Ectodermal cell (in vitro differentiated cells): ENCODE results near the gene ARHGAP15.

Source experiments
- H3K27ac ChIP-seq: 2 replicates; pipeline ENCODE4 v1.7.0; 2013; ENCODE audit warnings: mild to moderate bottlenecking, low read depth, low read length; ENCODE audit not compliant: insufficient read depth, poor library complexity, severe bottlenecking
- H3K27me3 ChIP-seq: 2 replicates; pipeline ENCODE4 v1.7.0; 2013; ENCODE audit warnings: mild to moderate bottlenecking, low read length; ENCODE audit not compliant: insufficient read depth, control insufficient read depth, poor library complexity, severe bottlenecking
- H3K36me3 ChIP-seq: one replicate; pipeline ENCODE4 v1.7.0; 2013; ENCODE audit warnings: low read length; ENCODE audit not compliant: control insufficient read depth, insufficient read depth
- H3K4me1 ChIP-seq: one replicate; pipeline ENCODE4 v1.7.0; 2013; ENCODE audit warnings: low read length; ENCODE audit not compliant: control insufficient read depth, insufficient read depth
- H3K4me3 ChIP-seq: 2 replicates; pipeline ENCODE4 v1.7.0; 2013; ENCODE audit warnings: low read depth, low read length, control low read depth; ENCODE audit not compliant: insufficient read depth
- H3K9me3 ChIP-seq: 2 replicates; pipeline ENCODE4 v1.7.0; 2013; ENCODE audit warnings: mild to moderate bottlenecking, low read length, moderate library complexity; ENCODE audit not compliant: control insufficient read depth
- WGBS, 2 experiments: methylation state at CpG; one replicate each; pipeline ENCODE4 v1.1.7; 2013; ENCODE audit warnings: missing lambda C conversion rate in 2 of 2; 5-methylcytosine and 5-hydroxymethylcytosine counted together

Gene ARHGAP15

DNA sequence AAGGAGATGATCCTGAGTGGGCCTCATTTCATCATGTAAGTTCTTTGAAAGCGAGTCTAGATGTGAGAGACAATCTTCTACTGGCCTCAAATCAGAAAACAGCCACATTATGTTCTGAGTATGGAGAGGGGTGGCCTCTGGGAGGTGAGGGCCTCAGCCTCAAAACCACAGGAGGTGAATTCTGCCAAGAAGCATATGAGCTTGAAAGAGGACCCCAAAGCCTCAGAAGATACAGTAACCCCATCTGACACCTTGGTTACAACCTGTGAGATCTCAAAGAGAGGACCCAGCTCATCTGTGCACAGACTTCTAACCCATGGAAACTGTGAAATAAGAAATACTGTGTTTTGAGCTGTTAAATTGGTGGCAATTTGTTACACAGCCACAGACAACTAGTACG is 200.1 kb downstream of the ARHGAP15 start:
- no peaks in the 10 kb centered on the region for H3K9me3 ChIP-seq
- WGBS, 2 experiments: 91 to 98% methylated on average over 1 to 2 of the region's 2 CpGs
- H3K27me3 ChIP-seq: no peaks in the 10 kb centered on the region
- no peaks in the 10 kb centered on the region for H3K4me1 ChIP-seq
- H3K27ac ChIP-seq: no peak overlapping the region
- no peak overlapping the region for H3K4me3 ChIP-seq
- H3K36me3 ChIP-seq: no peaks in the 10 kb centered on the region

DNA sequence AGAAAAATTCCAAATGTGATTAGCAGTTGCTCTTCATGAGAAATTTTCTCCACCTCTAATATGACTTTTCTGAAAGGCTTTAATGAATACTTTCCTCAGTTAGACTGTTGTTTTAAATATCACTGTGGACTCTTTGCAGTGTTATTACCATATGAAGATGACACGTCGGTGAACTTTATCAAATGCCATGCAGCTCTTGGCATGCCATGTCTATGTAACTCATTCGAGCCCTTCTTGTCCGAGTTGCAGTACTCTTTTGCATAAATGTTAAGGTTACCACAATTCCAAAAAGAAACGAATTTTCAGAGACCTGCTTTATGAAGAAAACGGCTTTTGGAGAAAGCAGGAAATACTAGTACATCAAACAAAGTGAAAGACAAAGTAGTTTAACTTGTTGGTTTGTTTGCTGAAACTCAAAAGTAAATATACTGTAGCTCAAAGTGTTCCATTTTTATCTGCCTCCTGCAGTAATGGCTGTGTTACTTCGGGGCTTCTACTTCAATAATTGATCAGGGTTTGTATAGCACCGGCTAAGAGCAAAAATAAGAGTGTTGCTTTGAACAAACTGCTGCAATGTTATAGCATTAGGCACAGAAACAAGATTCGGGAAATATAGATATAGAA is 204.1 kb downstream of the ARHGAP15 start:
- 94 to 95% methylated on average over 9 of the region's 9 CpGs for WGBS, 2 experiments
- no peaks in the 10 kb centered on the region for H3K9me3 ChIP-seq

DNA sequence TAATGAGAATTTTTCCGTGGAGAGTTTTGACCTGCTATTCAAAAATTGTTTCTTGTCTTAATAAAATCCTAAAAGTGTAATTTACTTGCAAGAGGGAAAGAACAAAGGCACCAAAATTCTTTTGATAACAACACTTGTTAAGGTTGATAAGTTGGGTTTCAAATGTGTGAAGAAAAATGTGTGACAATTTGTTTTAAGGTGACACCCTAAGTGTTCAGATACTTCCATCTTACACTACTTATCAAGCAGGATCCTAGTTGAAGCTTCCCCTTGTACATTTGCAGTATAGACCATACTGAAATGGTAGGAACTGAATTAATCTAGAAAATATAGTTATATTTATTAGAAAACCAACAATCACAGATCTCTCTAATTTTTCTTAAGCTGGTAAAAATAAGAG is 204.6 kb downstream of the ARHGAP15 start:
- Histone ChIP-seq H3K4me3 (no peak overlapping the region), H3K9me3 (no peaks in the 10 kb centered on the region), H3K27me3 (no peaks in the 10 kb centered on the region), H3K4me1 (no peaks in the 10 kb centered on the region), H3K27ac (no peak overlapping the region), H3K36me3 (no peaks in the 10 kb centered on the region)
- 90 to 96% methylated on average over 1 of the region's 1 CpG for WGBS, 2 experiments

More for the DNA sequence above, 204.1 kb downstream of the ARHGAP15 start:
- Histone ChIP-seq H3K4me1 (no peaks in the 10 kb centered on the region), H3K27ac (no peak overlapping the region), H3K36me3 (no peaks in the 10 kb centered on the region), H3K4me3 (no peak overlapping the region), H3K27me3 (no peaks in the 10 kb centered on the region)

DNA sequence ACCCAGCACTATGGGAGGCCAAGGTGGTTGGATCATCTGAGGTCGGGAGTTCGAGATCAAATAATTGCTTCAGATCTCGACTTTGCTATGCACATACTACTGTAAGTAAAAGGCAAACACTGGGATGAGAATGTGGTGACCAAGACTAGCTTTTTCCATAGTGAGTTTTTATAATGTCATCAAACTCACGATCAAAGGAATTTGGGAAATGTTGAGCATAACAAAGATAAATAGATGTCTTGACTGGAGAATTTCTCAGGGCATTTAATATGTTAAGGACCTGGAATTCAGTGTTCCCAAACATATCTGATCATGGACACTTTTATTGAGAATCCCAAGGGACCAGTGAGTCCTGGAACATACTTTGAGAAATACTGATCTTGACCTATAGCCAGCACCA is 205.6 kb downstream of the ARHGAP15 start:
- H3K9me3 ChIP-seq: no peaks in the 10 kb centered on the region
- no peaks in the 10 kb centered on the region for H3K4me1 ChIP-seq
- 83 to 98% methylated on average over 4 of the region's 4 CpGs for WGBS, 2 experiments
- no peaks in the 10 kb centered on the region for H3K27me3 ChIP-seq
- H3K36me3 ChIP-seq: no peaks in the 10 kb centered on the region
- no peak overlapping the region for H3K27ac ChIP-seq
- no peak overlapping the region for H3K4me3 ChIP-seq

DNA sequence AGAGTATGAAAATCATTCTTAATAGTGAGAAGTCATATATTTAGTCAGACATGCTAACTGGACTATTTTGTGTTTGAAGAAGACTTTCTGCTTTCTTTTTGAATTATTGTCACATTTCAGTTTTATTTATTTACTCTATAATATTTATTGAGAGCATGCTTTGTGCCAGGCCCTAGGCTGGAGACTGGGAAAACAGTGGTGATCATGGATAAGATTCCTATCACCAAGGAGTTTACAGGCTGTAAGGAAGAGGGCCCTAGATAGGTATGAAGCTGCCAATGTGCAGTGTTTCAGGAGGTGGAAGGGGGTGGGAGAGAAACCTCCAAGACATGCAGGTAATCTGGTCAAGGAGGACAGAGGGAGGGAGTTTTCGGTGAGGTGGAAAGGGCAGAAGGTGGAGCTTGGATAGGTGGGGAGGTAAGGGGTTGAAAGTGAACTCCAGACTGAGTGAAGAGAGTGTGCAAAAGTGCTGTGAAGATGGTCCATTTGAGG is 207.5 kb downstream of the ARHGAP15 start:
- 93 to 97% methylated on average over 1 of the region's 1 CpG for WGBS, 2 experiments
- Histone ChIP-seq H3K4me1 (no peaks in the 10 kb centered on the region), H3K27me3 (no peaks in the 10 kb centered on the region), H3K27ac (no peak overlapping the region), H3K36me3 (no peaks in the 10 kb centered on the region), H3K4me3 (no peak overlapping the region), H3K9me3 (no peaks in the 10 kb centered on the region)

DNA sequence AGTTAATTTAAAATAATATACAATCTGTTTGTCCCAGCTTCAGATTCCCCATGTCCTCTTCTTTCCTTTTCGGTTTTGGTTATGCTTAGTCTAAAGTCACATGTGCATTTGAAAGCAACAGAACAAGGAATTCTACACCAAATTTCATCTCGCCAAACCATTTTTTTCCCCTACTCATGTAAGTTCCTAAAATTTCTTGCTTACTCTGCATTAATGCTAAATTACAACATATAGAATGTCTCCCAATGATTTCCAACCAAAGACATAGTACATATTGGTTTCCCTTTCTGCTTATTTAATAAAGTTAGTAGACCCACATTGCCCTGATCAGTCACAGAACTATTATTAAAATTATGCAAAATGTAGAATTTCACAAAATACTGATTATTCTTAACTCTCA is 212.3 kb downstream of the ARHGAP15 start:
- no peaks in the 10 kb centered on the region for H3K27me3 ChIP-seq
- no peaks in the 10 kb centered on the region for H3K4me1 ChIP-seq
- H3K27ac ChIP-seq: no peak overlapping the region
- no peaks in the 10 kb centered on the region for H3K9me3 ChIP-seq
- no peak overlapping the region for H3K4me3 ChIP-seq
- H3K36me3 ChIP-seq: no peaks in the 10 kb centered on the region
- 91 to 93% methylated on average over 2 of the region's 2 CpGs for WGBS, 2 experiments

DNA sequence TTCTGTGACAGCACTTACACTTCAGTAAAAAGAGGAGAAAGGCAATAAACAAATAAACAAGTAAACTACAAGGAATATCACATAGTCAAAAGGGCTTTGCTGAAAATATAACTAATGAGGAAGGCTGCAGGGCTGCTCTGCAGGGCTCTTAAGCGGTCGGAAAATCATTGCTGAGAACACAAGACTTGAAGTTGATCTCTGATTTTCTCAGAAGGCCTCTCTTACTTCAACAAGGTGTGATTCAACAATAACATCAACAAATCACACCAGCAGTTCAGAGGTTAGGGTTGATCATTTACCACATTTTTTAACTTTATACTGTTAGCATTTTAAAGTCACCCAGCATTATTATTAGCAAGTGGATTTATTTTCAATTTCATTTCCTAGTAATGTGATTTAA is 215.6 kb downstream of the ARHGAP15 start:
- no peaks in the 10 kb centered on the region for H3K27me3 ChIP-seq
- WGBS, 2 experiments: 89 to 93% methylated on average over 2 of the region's 2 CpGs
- H3K36me3 ChIP-seq: no peaks in the 10 kb centered on the region
- no peaks in the 10 kb centered on the region for H3K4me1 ChIP-seq
- no peaks in the 10 kb centered on the region for H3K9me3 ChIP-seq
- H3K4me3 ChIP-seq: no peak overlapping the region
- no peak overlapping the region for H3K27ac ChIP-seq

DNA sequence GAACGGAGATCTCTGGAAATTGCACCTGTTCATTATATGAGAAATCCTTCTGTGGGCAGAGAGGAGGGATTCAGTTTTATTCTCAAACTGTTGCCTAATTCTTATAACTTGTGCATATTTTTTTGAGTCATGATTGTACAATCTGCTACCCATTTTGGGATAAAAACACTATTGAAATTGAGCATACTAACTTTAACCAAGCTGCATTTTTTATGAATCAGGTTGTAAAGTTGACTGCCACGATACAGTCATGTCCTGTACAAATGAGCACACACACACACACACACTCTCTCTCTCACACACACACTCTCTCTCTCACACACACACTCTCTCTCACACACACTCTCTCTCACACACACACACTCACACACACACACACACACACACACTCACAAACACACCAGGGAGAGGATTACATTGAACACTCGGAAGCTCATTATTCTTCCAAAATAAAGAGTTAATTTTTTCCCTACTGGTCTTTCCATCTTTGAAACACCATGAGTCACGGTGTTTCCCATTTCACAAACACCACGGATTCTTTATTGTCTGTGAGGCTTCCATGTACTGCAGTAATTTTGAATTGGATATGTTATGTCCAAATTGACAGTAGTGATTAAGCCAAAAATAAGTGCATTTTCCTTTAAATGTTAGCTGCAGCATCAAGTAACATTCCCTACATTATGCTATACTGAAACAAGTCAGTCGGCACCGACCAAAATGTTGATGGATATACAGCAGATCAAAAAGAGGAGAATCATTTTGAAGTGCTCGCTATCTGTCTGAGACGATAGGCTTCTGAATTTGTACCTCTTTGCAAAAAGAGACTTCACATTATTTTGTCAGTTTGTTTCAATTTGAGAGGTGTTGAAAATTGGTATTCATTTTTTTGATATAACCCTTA is 216.9 kb downstream of the ARHGAP15 start:
- Histone ChIP-seq H3K27ac (no peak overlapping the region), H3K27me3 (no peaks in the 10 kb centered on the region), H3K4me1 (no peaks in the 10 kb centered on the region), H3K4me3 (no peak overlapping the region), H3K36me3 (no peaks in the 10 kb centered on the region), H3K9me3 (no peaks in the 10 kb centered on the region)
- 89 to 90% methylated on average over 9 of the region's 9 CpGs for whole genome bisulfite sequencing, 2 experiments

DNA sequence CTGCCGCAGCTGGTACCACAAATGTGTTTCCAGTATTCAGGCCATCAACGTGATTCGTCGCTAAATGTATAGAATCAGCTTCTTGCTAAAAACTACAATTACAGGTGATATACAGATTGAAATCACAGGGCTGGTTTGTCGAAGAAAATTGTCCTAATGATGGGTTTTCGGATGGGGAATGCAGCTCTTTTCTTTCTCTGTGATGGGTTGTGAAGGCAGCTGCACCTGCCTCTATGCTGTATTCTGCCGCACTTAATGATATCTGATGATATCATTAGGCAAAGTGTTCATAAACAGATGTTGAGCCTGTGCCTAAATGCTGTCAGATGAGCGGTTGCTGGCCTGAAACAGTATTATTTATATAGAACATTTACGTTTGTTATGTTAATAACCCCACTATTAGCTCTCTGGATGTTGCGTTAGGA is 218.1 kb downstream of the ARHGAP15 start:
- H3K27ac ChIP-seq: no peak overlapping the region
- no peaks in the 10 kb centered on the region for H3K4me1 ChIP-seq
- H3K4me3 ChIP-seq: no peak overlapping the region
- H3K36me3 ChIP-seq: no peaks in the 10 kb centered on the region
- 70 to 85% methylated on average over 7 to 8 of the region's 10 CpGs for WGBS, 2 experiments
- H3K9me3 ChIP-seq: no peaks in the 10 kb centered on the region
- no peaks in the 10 kb centered on the region for H3K27me3 ChIP-seq

DNA sequence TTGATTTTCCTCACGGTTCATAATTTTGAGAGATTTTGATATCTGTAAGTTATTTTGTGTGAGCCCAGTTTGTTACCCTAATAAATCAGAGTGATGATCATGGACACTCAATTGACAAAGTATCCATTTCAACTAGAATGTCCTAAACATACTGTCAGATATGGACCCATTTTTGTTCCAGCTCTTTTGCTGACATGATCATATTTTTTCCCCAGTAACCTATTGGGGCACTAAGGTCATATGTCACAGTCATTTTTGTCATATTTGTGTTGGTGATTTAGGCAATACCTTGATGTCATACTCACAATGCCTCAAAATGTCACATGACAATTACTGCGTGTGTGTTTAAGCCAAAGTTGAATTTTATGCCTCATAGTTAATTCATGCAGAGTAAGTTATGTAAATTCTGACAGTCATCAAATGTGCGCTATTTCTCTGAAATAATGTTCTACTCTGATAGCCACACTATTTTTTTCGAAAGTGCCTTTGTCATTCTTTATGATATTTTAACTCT is 218.7 kb downstream of the ARHGAP15 start:
- WGBS, 2 experiments: 92 to 95% methylated on average over 3 to 4 of the region's 4 CpGs

More for the DNA sequence above, 218.7 kb downstream of the ARHGAP15 start:
- no peak overlapping the region for H3K27ac ChIP-seq
- H3K27me3 ChIP-seq: no peaks in the 10 kb centered on the region
- no peak overlapping the region for H3K4me3 ChIP-seq
- no peaks in the 10 kb centered on the region for H3K4me1 ChIP-seq
- H3K9me3 ChIP-seq: no peaks in the 10 kb centered on the region
- no peaks in the 10 kb centered on the region for H3K36me3 ChIP-seq
